Measurements from ENCODE around the gene ARL15. TPM values are rescaled to one million over a fixed set of nuclear protein-coding genes. Genes with fewer than 3 reads are reported as not detected.

Gene ARL15
- total and polyA plus RNA-seq, 9 of the 15 experiments (the other 6 are each of a cell fraction or from before 2014, with no cell fraction given) = 18.5 to 80.4 (median 57.0) TPM

DNA sequence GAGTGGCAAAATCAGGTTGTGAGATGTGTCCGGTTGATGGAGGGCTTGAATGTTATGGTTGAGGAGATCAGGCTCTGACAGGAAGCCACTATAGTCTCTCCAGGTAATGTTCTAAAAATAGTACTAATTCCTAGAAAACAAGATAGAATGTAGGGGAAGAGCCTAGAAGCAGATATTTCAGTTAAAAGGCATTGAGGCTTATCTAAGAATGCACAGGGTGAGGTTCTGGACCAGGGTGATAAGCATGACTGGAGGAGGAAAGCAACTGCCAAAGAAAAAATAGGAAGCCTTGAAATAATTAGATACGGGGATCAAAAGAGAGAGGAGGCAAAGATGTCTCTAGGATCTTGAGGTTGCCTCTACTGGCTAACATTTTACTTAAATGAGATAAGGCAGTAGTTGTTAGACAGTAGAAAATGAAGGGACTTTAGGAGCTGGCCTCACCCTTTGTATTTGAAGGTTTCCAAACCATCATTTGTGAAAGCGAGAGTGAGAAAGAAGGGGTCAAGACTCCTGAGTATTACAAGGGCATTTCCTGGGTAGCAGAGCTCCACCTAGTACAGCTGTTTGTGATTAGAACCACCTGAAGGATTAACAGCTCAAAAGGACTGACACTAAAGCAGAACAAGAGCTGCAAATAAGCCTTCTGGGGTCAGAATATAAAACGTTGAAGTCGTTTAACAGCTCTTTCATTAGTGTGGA is 15.4 kb upstream of the ARL15 start (continued):
- peak; percentile 84; the same call in 1 of the 2 replicates for TF ChIP-seq GTF2E2 (tag; IDR thresholded peaks at IDR 0.05)
- TF ChIP-seq NFATC3 (IDR thresholded peaks at IDR 0.05) = peak; percentile 91
- peak; percentile 89; the same call in 1 of the 2 replicates for TF ChIP-seq ILF3 (IDR thresholded peaks at IDR 0.05; ENCODE audit: borderline replicate concordance)
- TF ChIP-seq SLC30A9 (CRISPR knock-in tag; IDR thresholded peaks at IDR 0.05) = no peak
- no peak for TF ChIP-seq NFYB (IDR thresholded peaks at IDR 0.05; ENCODE audit: extremely low read depth, insufficient read length)
- no peak for TF ChIP-seq ZFP30 (CRISPR knock-in tag; IDR thresholded peaks at IDR 0.05; ENCODE audit: borderline replicate concordance)
- no peak for TF ChIP-seq CBX5 (IDR thresholded peaks at IDR 0.05; ENCODE audit: borderline replicate concordance, low read depth)
- TF ChIP-seq CSDE1 (IDR thresholded peaks at IDR 0.05) = no peak
- TF ChIP-seq NR4A1 (CRISPR knock-in tag; IDR thresholded peaks at IDR 0.05) = peak; percentile 62; the same call in 1 of the 2 replicates
- no peak; the same call in 1 of the 2 replicates for TF ChIP-seq NR4A1 (tag; IDR thresholded peaks at IDR 0.05)
- no peak for TF ChIP-seq GTF2F1 (IDR thresholded peaks at IDR 0.05; ENCODE audit: low read depth, low read length)
- peak; percentile 42 for TF ChIP-seq POLR2A (conservative IDR thresholded peaks at IDR 0.05)
- TF ChIP-seq GABPB1 (CRISPR knock-in tag; IDR thresholded peaks at IDR 0.05) = 0 out of 2 replicates have a peak, but pooled peaks have one; percentile 23
- TF ChIP-seq, protein P1, sequence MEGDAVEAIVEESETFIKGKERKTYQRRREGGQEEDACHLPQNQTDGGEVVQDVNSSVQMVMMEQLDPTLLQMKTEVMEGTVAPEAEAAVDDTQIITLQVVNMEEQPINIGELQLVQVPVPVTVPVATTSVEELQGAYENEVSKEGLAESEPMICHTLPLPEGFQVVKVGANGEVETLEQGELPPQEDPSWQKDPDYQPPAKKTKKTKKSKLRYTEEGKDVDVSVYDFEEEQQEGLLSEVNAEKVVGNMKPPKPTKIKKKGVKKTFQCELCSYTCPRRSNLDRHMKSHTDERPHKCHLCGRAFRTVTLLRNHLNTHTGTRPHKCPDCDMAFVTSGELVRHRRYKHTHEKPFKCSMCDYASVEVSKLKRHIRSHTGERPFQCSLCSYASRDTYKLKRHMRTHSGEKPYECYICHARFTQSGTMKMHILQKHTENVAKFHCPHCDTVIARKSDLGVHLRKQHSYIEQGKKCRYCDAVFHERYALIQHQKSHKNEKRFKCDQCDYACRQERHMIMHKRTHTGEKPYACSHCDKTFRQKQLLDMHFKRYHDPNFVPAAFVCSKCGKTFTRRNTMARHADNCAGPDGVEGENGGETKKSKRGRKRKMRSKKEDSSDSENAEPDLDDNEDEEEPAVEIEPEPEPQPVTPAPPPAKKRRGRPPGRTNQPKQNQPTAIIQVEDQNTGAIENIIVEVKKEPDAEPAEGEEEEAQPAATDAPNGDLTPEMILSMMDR (IDR thresholded peaks at IDR 0.05 in 2 of 3, conservative IDR thresholded peaks at IDR 0.05 in 1 of 3; ENCODE audit: insufficient read depth in 2 of 3, low read depth in 1 of 3, low read length in 3 of 3) = peak in 1 of 3 experiments; percentile 3; a peak in 1 of 6 replicates
- TF ChIP-seq, protein P2, sequence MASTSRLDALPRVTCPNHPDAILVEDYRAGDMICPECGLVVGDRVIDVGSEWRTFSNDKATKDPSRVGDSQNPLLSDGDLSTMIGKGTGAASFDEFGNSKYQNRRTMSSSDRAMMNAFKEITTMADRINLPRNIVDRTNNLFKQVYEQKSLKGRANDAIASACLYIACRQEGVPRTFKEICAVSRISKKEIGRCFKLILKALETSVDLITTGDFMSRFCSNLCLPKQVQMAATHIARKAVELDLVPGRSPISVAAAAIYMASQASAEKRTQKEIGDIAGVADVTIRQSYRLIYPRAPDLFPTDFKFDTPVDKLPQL (IDR thresholded peaks at IDR 0.05; ENCODE audit: extremely low read depth, insufficient read length) = no peak
- no peak for TF ChIP-seq SMAD2 (IDR thresholded peaks at IDR 0.05; ENCODE audit: low read depth, low read length)
- TF ChIP-seq SRF (CRISPR knock-in tag; IDR thresholded peaks at IDR 0.05) = 0 out of 4 replicates have a peak, but pooled peaks of 1 of the 2 experiments have one; percentile 45
- TF ChIP-seq NCOA1 (IDR thresholded peaks at IDR 0.05; ENCODE audit: low read depth) = peak; percentile 97
- TF ChIP-seq, protein P3, sequence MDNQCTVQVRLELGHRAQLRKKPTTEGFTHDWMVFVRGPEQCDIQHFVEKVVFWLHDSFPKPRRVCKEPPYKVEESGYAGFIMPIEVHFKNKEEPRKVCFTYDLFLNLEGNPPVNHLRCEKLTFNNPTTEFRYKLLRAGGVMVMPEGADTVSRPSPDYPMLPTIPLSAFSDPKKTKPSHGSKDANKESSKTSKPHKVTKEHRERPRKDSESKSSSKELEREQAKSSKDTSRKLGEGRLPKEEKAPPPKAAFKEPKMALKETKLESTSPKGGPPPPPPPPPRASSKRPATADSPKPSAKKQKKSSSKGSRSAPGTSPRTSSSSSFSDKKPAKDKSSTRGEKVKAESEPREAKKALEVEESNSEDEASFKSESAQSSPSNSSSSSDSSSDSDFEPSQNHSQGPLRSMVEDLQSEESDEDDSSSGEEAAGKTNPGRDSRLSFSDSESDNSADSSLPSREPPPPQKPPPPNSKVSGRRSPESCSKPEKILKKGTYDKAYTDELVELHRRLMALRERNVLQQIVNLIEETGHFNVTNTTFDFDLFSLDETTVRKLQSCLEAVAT (IDR thresholded peaks at IDR 0.05) = peak in 1 of 2 experiments; percentile 45; a peak in 2 of 4 replicates
- TF ChIP-seq, protein P4, sequence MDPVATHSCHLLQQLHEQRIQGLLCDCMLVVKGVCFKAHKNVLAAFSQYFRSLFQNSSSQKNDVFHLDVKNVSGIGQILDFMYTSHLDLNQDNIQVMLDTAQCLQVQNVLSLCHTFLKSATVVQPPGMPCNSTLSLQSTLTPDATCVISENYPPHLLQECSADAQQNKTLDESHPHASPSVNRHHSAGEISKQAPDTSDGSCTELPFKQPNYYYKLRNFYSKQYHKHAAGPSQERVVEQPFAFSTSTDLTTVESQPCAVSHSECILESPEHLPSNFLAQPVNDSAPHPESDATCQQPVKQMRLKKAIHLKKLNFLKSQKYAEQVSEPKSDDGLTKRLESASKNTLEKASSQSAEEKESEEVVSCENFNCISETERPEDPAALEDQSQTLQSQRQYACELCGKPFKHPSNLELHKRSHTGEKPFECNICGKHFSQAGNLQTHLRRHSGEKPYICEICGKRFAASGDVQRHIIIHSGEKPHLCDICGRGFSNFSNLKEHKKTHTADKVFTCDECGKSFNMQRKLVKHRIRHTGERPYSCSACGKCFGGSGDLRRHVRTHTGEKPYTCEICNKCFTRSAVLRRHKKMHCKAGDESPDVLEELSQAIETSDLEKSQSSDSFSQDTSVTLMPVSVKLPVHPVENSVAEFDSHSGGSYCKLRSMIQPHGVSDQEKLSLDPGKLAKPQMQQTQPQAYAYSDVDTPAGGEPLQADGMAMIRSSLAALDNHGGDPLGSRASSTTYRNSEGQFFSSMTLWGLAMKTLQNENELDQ (CRISPR knock-in tag; IDR thresholded peaks at IDR 0.05; ENCODE audit: borderline replicate concordance) = no peak
- peak; percentile 89 for TF ChIP-seq FOSL1 (tag; conservative IDR thresholded peaks at IDR 0.05)

Data from K562 (cell line).